ENCODE measurements around the gene MPEG1.

The MPEG1 gene

GRCh38 chr11:59212744-59213631, at the start of gene MPEG1:
Gene MPEG1 (minus strand): TSS chr11:59212927. CDS start chr11:59212865, 62 bp downstream.
- DNase-seq = no peak

- DNase-seq = no peak
Measured at GRCh38 chr11:59262177-59262818, 49.6 kb upstream of the MPEG1 start.

- DNase-seq = peak; percentile 83
Measured at GRCh38 chr11:59261150-59261549, 48.4 kb upstream of the MPEG1 start.

GRCh38 chr11:59259867-59260475, 47.2 kb upstream of the MPEG1 start:
- no peak for DNase-seq

GRCh38 chr11:59259047-59259446, 46.3 kb upstream of the MPEG1 start:
- DNase-seq = no peak

- DNase-seq = no peak
Measured at GRCh38 chr11:59255281-59255680, 42.6 kb upstream of the MPEG1 start.

GRCh38 chr11:59254286-59254685, 41.6 kb upstream of the MPEG1 start:
- DNase-seq = no peak

GRCh38 chr11:59253001-59253400, 40.3 kb upstream of the MPEG1 start:
- DNase-seq = no peak

GRCh38 chr11:59249535-59249934, 36.8 kb upstream of the MPEG1 start:
- DNase-seq = no peak

GRCh38 chr11:59247531-59248227, 35.0 kb upstream of the MPEG1 start:
- no peak for DNase-seq

GRCh38 chr11:59243633-59244032, 30.9 kb upstream of the MPEG1 start:
- DNase-seq = no peak

GRCh38 chr11:59240322-59240721, 27.6 kb upstream of the MPEG1 start:
- DNase-seq = no peak

- no peak for DNase-seq
Measured at GRCh38 chr11:59226396-59226795, 13.7 kb upstream of the MPEG1 start.

GRCh38 chr11:59225017-59225416, 12.3 kb upstream of the MPEG1 start:
- DNase-seq = no peak

- DNase-seq = no peak
Measured at GRCh38 chr11:59224351-59224928, 11.7 kb upstream of the MPEG1 start.

GRCh38 chr11:59223611-59224010, 10.9 kb upstream of the MPEG1 start:
- DNase-seq = no peak

GRCh38 chr11:59223177-59223576, 10.4 kb upstream of the MPEG1 start:
- DNase-seq = no peak

- DNase-seq = no peak
Measured at GRCh38 chr11:59222464-59223060, 9.8 kb upstream of the MPEG1 start.

GRCh38 chr11:59221441-59221840, 8.7 kb upstream of the MPEG1 start:
- no peak for DNase-seq

- DNase-seq = no peak
Measured at GRCh38 chr11:59219836-59220235, 7.1 kb upstream of the MPEG1 start.

GRCh38 chr11:59218893-59219292, 6.2 kb upstream of the MPEG1 start:
- no peak for DNase-seq

GRCh38 chr11:59218319-59218718, 5.6 kb upstream of the MPEG1 start:
- DNase-seq = no peak
